NCI-H1694 (cell line): ENCODE data around the gene IDE.
"Not testable (repeated sequence)": the region's sequence is repeated elsewhere in the genome, so short reads cannot be mapped to it uniquely, and the experiment has no call there.

ENCODE experiments used
- DNase-seq: peaks from one replicate; lab custom pipeline; 2025; lab: John Stamatoyannopoulos, UW

The IDE gene

DNA sequence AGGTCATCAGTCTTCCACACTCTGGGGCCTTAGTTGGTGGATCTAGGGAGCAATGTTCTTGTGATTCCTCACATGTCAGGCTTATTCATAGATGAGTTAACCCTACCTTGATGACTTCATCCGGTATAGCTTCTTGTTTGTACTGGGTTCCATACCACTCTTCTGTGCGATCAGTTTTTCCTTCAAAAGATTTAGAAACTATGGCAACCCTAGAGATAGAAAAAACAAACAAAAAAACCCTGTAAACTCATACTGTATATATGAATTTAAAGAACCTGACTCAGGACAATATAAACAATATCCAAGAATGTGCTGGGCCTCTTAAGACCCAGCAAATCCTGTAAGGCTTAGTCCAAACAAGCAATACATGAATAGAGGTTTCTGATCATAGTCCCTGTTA is 83.5 kb downstream of the IDE start:
- no peak for DNase-seq

GRCh38 chr10:92486637-92487036 is 87.3 kb downstream of the IDE start:
- no peak for DNase-seq

- DNase-seq, result no peak
Observed at GRCh38 chr10:92483539-92483938, 90.4 kb downstream of the IDE start.

- DNase-seq, result no peak
Observed at GRCh38 chr10:92480413-92480812, 93.5 kb downstream of the IDE start.

DNA sequence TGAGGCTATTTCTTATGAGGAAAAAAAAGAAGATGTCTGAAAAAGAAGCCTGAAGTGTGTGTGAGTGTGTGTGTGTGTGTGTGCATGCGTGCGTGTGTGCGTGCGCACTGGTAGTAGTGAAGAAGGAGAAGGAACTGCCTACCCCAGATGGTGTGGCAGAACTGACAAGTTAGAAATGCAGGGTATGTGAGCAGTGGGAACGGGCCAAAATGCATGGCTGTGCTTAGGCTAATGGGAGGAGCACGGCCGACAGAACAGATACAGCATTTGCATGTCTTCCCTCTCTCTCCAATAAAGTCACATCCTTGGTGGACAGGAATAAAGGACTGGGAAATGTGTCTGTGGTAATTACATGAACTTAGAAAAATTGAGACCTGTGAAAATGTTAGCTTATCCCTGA is 94.3 kb downstream of the IDE start:
- no peak for DNase-seq

GRCh38 chr10:92478536-92478935 is 95.4 kb downstream of the IDE start:
- DNase-seq, result no peak

- no peak for DNase-seq
Observed at GRCh38 chr10:92475357-92475868, 98.5 kb downstream of the IDE start.

DNA sequence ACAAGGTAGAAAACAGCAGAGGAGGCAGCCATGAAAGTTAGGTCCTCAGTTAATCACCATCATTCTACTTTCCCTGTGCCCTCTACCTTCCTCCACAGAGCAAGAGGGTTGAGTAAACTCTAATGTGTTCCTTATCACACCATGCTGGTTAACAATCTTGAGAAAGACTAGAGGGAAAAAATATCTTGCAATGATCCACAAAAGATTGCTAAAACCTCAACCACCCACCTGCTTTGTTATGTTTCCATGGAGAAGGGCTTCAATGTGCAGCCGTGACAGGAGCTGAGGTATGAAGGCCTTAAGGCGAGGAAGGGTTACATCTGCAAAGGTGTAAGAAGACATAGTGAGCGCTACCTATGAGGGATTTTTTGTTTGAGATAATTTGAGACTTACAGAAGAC is 103.9 kb downstream of the IDE start:
- no peak for DNase-seq

DNA sequence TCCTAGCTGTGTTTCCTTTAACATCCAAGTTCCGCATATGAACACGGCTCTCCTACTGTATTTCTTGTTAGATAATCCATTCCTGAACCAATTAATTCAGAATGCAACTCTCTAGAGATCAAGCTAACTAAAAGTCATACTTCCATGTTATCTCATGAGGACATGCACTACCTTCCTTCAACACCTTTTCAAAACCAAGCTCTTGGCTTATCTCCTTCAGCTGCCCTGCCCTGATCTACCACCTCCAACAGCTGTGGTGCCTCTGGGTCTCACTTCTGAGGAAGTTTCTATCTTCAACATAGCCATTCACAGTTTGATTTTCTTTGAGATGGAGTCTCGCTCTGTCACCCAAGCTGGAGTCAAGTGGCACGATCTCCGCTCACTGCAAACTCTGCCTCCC is 109.5 kb downstream of the IDE start:
- DNase-seq, result no peak

- DNase-seq, result no peak
Observed at GRCh38 chr10:92463582-92463981, 110.3 kb downstream of the IDE start.

DNA sequence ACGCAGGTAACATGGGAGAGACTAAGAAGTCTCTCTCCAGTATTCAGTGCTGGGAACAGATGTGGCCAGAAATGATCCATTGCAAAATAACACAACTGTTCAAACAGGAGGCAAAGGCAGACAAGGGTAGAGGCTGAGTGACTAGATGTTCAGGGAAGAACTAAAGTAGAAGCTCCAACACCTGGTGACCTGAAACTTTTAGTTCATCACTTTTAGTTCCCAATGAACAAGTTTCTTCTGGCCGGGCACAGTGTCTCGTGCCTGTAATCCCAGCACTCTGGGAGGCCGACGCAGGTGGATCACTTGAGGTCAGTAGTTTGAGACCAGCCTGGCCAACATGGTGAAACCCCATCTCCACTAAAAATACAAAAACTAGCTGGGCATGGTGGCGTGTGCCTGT is 118.9 kb downstream of the IDE start:
- not testable (repeated sequence) for DNase-seq

GRCh38 chr10:92452313-92452712 is 121.6 kb downstream of the IDE start:
- DNase-seq, result no peak

DNA sequence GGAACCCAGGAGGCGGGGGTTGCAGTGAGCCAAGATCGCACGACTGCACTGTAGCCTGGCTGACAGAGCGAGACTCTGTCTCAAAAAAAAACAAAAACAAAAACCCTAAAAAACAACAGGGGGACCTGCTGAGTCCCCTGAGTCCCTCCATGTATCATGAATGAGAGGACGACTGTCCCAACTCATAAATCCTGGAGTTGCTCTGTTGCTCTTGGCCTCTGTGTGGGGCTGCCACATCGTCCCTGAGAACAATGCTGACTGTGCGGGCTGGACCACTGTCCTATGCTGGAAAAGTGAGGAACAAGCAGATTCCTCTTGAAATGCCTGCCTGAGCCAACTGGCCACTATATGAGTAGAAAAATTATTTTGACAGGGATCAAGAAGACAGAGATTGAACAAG is 122.5 kb downstream of the IDE start:
- DNase-seq, result no peak

DNA sequence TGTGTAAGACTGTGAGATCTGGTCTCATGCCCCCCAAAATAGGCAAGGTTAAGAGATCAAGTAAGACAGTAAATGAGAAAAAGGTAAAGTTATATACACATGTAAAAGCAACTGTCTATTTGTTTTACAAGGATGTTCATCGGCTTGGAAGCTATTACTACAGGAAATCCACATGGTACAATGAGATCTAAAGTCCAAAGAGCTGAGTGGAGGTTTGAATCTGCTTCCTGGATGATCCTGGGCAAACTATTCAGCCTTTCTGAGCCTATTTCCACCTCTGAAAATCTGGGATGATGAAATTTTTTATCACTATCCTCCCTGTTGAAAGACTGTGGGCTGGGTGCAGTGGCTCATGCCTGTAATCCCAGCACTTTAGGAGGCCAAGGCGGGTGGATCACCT is 123.0 kb downstream of the IDE start:
- DNase-seq, result no peak

- no peak for DNase-seq
Observed at GRCh38 chr10:92440578-92440977, 133.3 kb downstream of the IDE start.

DNA sequence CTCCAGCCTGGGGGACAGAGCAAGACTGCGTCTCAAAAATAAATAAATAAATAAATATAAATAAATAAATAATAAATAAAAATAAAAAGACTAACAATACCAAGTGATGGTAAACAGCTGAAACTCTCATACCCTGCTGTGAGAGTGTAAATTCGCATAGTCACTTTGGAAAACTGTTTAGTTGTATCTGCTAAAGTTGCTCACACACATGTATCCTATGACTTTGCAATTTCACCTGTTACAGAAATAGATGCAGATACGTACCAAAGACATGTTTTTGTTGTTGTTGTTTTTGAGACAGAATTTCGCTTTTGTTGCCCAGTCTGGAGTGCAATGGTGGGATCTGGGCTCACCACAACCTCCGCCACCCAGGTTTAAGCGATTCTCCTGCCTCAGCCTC is 135.7 kb downstream of the IDE start:
- DNase-seq, result no peak

- DNase-seq, result no peak
Observed at GRCh38 chr10:92436611-92437010, 137.3 kb downstream of the IDE start.

DNA sequence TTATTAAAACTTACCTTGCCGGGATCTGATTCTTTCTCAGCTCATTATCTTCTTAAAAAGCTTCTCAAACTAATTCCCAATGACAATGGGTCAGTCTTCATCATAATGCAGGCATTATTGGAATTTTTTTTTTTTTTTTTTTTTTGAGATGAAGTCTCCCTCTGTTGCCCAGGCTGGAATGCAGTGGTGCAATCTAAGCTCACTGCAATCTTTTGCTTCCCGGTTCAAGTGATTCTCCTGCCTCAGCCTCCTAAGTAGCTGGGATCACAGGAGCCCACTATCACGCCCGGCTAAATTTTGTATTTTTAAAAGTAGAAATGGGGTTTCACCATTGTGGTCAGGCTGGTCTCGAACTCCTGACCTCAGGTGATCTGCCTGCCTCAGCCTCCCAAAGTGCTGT is 137.8 kb downstream of the IDE start:
- DNase-seq, result not testable (repeated sequence)

GRCh38 chr10:92434385-92434784 is 139.5 kb downstream of the IDE start:
- DNase-seq, result no peak

DNA sequence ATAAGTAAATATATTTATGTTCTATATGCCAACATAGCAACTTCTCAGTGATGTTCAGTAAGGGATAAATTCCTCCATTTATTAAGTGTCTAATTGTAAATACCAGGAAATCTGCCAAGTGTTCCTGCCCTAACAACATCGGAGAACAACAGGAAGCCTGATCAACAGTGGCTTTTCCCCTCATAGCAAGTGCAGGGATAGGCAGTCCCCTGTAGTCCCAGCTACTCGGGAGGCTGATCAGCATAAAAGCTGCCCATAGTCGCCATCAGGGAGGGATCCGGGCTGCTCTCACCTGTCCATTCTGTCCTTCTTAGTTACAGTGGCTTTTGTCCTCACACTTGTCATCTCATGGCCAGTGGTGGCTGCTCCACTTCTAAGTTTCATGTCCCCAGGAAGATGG is 141.3 kb downstream of the IDE start:
- DNase-seq, result no peak

GRCh38 chr10:92430103-92430502 is 143.8 kb downstream of the IDE start:
- DNase-seq, result no peak

DNA sequence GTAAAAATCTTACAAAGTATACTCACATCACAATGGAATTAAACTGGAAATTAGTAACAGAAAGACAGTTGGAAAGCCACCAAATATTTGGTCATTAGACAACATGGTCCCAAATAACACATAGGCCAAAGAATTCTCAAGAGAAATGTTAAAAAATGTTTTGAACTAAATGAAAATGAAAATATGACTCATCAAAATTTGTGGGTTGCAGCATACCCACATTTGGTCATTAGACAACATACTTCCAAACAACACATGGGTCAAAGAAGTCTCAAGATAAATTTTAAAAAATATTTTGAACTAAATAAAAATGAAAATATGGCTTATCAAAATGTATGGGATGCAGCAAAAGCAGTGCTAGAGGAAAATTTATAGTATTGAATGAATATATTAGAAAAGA is 152.3 kb downstream of the IDE start:
- DNase-seq, result no peak

- no peak for DNase-seq
Observed at GRCh38 chr10:92420546-92421275, 153.2 kb downstream of the IDE start.
